Measurements from ENCODE around the gene HNRNPUL1.
A peak's percentile ranks its signal among the peaks of the same experiment; 100 is the strongest.

HNRNPUL1 gene

GRCh38 chr19:41263850-41264580 is at the start of gene HNRNPUL1:
HNRNPUL1 (plus strand) TSS chr19:41264372; CDS start chr19:41264504, 132 bp downstream.
- Histone ChIP-seq H3K36me3 (replicated peaks) (peaks cover 28% of the 10 kb centered on the region), H3K9me3 (no peaks in the 10 kb centered on the region), H3K27me3 (ENCODE audit: low read depth) (no peaks in the 10 kb centered on the region), H3K4me3 (peak within 1 kb of the TSS; percentile 97), H3K4me1 (peaks cover 13% of the 10 kb centered on the region)
- peak; percentile 98 to 99 for DNase-seq (ENCODE audit: low spot score in 2 of 2)
- in situ Hi-C loops (cut with MboI; ENCODE audit: low sequenced_read_pairs), result loop anchor here (5.0 to 10.0 kb wide), 2 partner anchors 62 to 289 kb away; no protein-coding TSS in a partner anchor

- in situ Hi-C loops (cut with MboI; ENCODE audit: low sequenced_read_pairs), result no loop called here
- Histone ChIP-seq H3K36me3 (replicated peaks) (no peaks in the 10 kb centered on the region), H3K4me1 (peaks cover 2% of the 10 kb centered on the region; the same call in 1 of the 2 replicates), H3K9me3 (no peaks in the 10 kb centered on the region), H3K4me3 (no peak overlapping the region), H3K27me3 (ENCODE audit: low read depth) (peaks cover 21% of the 10 kb centered on the region)
- no peak for DNase-seq (ENCODE audit: low spot score in 2 of 2)
Observed at GRCh38 chr19:41217741-41218140, 46.4 kb upstream of the HNRNPUL1 start.

- H3K4me3 ChIP-seq, result no peak overlapping the region
- H3K4me1 ChIP-seq, result peaks cover 2% of the 10 kb centered on the region; the same call in 1 of the 2 replicates
- in situ Hi-C loops (cut with MboI; ENCODE audit: low sequenced_read_pairs), result no loop called here
- H3K27me3 ChIP-seq (ENCODE audit: low read depth), result peaks cover 21% of the 10 kb centered on the region
- no peaks in the 10 kb centered on the region for H3K36me3 ChIP-seq (replicated peaks)
- H3K9me3 ChIP-seq, result no peaks in the 10 kb centered on the region
- DNase-seq (ENCODE audit: low spot score in 2 of 2), result no peak
Observed at GRCh38 chr19:41218249-41218614, 45.9 kb upstream of the HNRNPUL1 start.

- in situ Hi-C loops (cut with MboI; ENCODE audit: low sequenced_read_pairs), result no loop called here
- Histone ChIP-seq H3K9me3 (no peaks in the 10 kb centered on the region), H3K4me3 (peak within 1 kb of the TSS; percentile 2; the same call in 1 of the 2 replicates), H3K36me3 (replicated peaks) (no peaks in the 10 kb centered on the region), H3K27me3 (ENCODE audit: low read depth) (peaks cover 21% of the 10 kb centered on the region), H3K4me1 (peaks cover 2% of the 10 kb centered on the region; the same call in 1 of the 2 replicates)
- DNase-seq (ENCODE audit: low spot score in 2 of 2), result peak in 1 of 2 experiments; percentile 64
Observed at GRCh38 chr19:41218615-41219507, 45.3 kb upstream of the HNRNPUL1 start, which contains the start of gene AXL. AXL (plus strand) TSS chr19:41219223; CDS start chr19:41219393, 170 bp downstream.

GRCh38 chr19:41219924-41220567 is 44.1 kb upstream of the HNRNPUL1 start:
- Histone ChIP-seq H3K27me3 (ENCODE audit: low read depth) (peaks cover 21% of the 10 kb centered on the region), H3K4me3 (no peak overlapping the region), H3K4me1 (peaks cover 2% of the 10 kb centered on the region; the same call in 1 of the 2 replicates), H3K36me3 (replicated peaks) (no peaks in the 10 kb centered on the region), H3K9me3 (no peaks in the 10 kb centered on the region)
- peak in 1 of 2 experiments; percentile 26 for DNase-seq (ENCODE audit: low spot score in 2 of 2)
- in situ Hi-C loops (cut with MboI; ENCODE audit: low sequenced_read_pairs), result no loop called here

- H3K27me3 ChIP-seq (ENCODE audit: low read depth), result peaks cover 21% of the 10 kb centered on the region
- in situ Hi-C loops (cut with MboI; ENCODE audit: low sequenced_read_pairs), result no loop called here
- H3K9me3 ChIP-seq, result no peaks in the 10 kb centered on the region
- peaks cover 3% of the 10 kb centered on the region for H3K4me1 ChIP-seq
- H3K4me3 ChIP-seq, result no peak overlapping the region
- H3K36me3 ChIP-seq (replicated peaks), result no peaks in the 10 kb centered on the region
- no peak for DNase-seq (ENCODE audit: low spot score in 2 of 2)
Observed at GRCh38 chr19:41220811-41221210, 43.4 kb upstream of the HNRNPUL1 start.

GRCh38 chr19:41221514-41222205 is 42.5 kb upstream of the HNRNPUL1 start:
- no peaks in the 10 kb centered on the region for H3K9me3 ChIP-seq
- H3K4me3 ChIP-seq, result no peak overlapping the region
- H3K4me1 ChIP-seq, result peaks cover 11% of the 10 kb centered on the region
- in situ Hi-C loops (cut with MboI; ENCODE audit: low sequenced_read_pairs), result no loop called here
- DNase-seq (ENCODE audit: low spot score in 2 of 2), result no peak
- H3K27me3 ChIP-seq (ENCODE audit: low read depth), result peaks cover 21% of the 10 kb centered on the region
- H3K36me3 ChIP-seq (replicated peaks), result no peaks in the 10 kb centered on the region

GRCh38 chr19:41222240-41222639 is 41.9 kb upstream of the HNRNPUL1 start:
- no peak for DNase-seq (ENCODE audit: low spot score in 2 of 2)
- Histone ChIP-seq H3K9me3 (no peaks in the 10 kb centered on the region), H3K4me3 (no peak overlapping the region), H3K27me3 (ENCODE audit: low read depth) (peaks cover 21% of the 10 kb centered on the region), H3K4me1 (peaks cover 13% of the 10 kb centered on the region), H3K36me3 (replicated peaks) (no peaks in the 10 kb centered on the region)
- in situ Hi-C loops (cut with MboI; ENCODE audit: low sequenced_read_pairs), result no loop called here

GRCh38 chr19:41223431-41224234 is 40.5 kb upstream of the HNRNPUL1 start:
- peaks cover 21% of the 10 kb centered on the region for H3K27me3 ChIP-seq (ENCODE audit: low read depth)
- H3K4me1 ChIP-seq, result peaks cover 13% of the 10 kb centered on the region
- H3K36me3 ChIP-seq (replicated peaks), result no peaks in the 10 kb centered on the region
- H3K4me3 ChIP-seq, result no peak overlapping the region
- in situ Hi-C loops (cut with MboI; ENCODE audit: low sequenced_read_pairs), result no loop called here
- no peaks in the 10 kb centered on the region for H3K9me3 ChIP-seq
- no peak for DNase-seq (ENCODE audit: low spot score in 2 of 2)

GRCh38 chr19:41224632-41225031 is 39.5 kb upstream of the HNRNPUL1 start:
- H3K4me1 ChIP-seq, result peaks cover 13% of the 10 kb centered on the region
- in situ Hi-C loops (cut with MboI; ENCODE audit: low sequenced_read_pairs), result no loop called here

GRCh38 chr19:41225238-41226052 is 38.7 kb upstream of the HNRNPUL1 start:
- Histone ChIP-seq H3K4me3 (peak overlapping the region; percentile 24), H3K4me1 (peaks cover 11% of the 10 kb centered on the region)
- in situ Hi-C loops (cut with MboI; ENCODE audit: low sequenced_read_pairs), result no loop called here

More at GRCh38 chr19:41224632-41225031, 39.5 kb upstream of the HNRNPUL1 start:
- H3K9me3 ChIP-seq, result no peaks in the 10 kb centered on the region
- no peak overlapping the region for H3K4me3 ChIP-seq
- DNase-seq (ENCODE audit: low spot score in 2 of 2), result no peak
- H3K27me3 ChIP-seq (ENCODE audit: low read depth), result peaks cover 16% of the 10 kb centered on the region
- no peaks in the 10 kb centered on the region for H3K36me3 ChIP-seq (replicated peaks)

More at GRCh38 chr19:41225238-41226052, 38.7 kb upstream of the HNRNPUL1 start:
- H3K36me3 ChIP-seq (replicated peaks), result no peaks in the 10 kb centered on the region
- peak in 1 of 2 experiments; percentile 49 for DNase-seq (ENCODE audit: low spot score in 2 of 2)
- no peaks in the 10 kb centered on the region for H3K9me3 ChIP-seq
- H3K27me3 ChIP-seq (ENCODE audit: low read depth), result peaks cover 8% of the 10 kb centered on the region

Measured in HAP-1 (cell line).